OCI-LY1 (cell line): Measurements from ENCODE around the gene CC2D2A.

Experiments used
- H2AFZ ChIP-seq: fragments of 200-600 bp; sonication (generic), shearing (Covaris generic); 2 replicates; pipeline ENCODE4 v1.6.0; 2014; ENCODE audit warnings: antibody characterized with exemption, mild to moderate bottlenecking, low read length
- H3F3A ChIP-seq: fragments of 200-600 bp; sonication (generic), shearing (Covaris generic); 2 replicates; pipeline ENCODE4 v1.6.0; 2014; ENCODE audit warnings: mild to moderate bottlenecking, antibody characterized with exemption, low read length, moderate library complexity; ENCODE audit not compliant: insufficient read depth
- H3K27ac ChIP-seq: fragments of 200-600 bp; sonication (generic); 2 replicates; pipeline ENCODE4 v1.5.1; 2014; ENCODE audit warnings: low read length, mixed run types, mild to moderate bottlenecking, low read depth; ENCODE audit not compliant: poor library complexity, severe bottlenecking
- H3K27me3 ChIP-seq: fragments of 200-600 bp; sonication (generic); 2 replicates; pipeline ENCODE4 v1.6.0; 2014; ENCODE audit warnings: antibody characterized with exemption, mild to moderate bottlenecking, low read length, moderate library complexity; ENCODE audit not compliant: insufficient read depth
- H3K36me3 ChIP-seq: fragments of 200-600 bp; sonication (generic); 2 replicates; pipeline ENCODE4 v1.6.1; 2014; ENCODE audit warnings: mild to moderate bottlenecking, antibody characterized with exemption, low read length, moderate library complexity, mixed read lengths; ENCODE audit not compliant: insufficient read depth
- H3K4me1 ChIP-seq: fragments of 200-600 bp; sonication (generic); 2 replicates; pipeline ENCODE4 v1.5.1; 2014; ENCODE audit warnings: mild to moderate bottlenecking, low read length, moderate library complexity; ENCODE audit not compliant: insufficient read depth, severe bottlenecking
- H3K4me2 ChIP-seq: fragments of 200-600 bp; sonication (generic), shearing (Covaris generic); 2 replicates; pipeline ENCODE4 v1.6.1; 2014; ENCODE audit warnings: low read length
- H3K4me3 ChIP-seq: fragments of 200-600 bp; sonication (generic); 2 replicates; pipeline ENCODE4 v1.5.1; 2014; ENCODE audit warnings: low read length, low read depth, mild to moderate bottlenecking, mixed read lengths; ENCODE audit not compliant: poor library complexity, severe bottlenecking
- H3K79me2 ChIP-seq: fragments of 200-600 bp; shearing (Covaris generic); 2 replicates; pipeline ENCODE4 v1.6.1; 2016; ENCODE audit warnings: mixed run types, low read length, mixed read lengths; ENCODE audit not compliant: insufficient read depth
- H3K9ac ChIP-seq: fragments of 200-600 bp; sonication (generic), shearing (Covaris generic); 2 replicates; pipeline ENCODE4 v1.6.1; 2014; ENCODE audit warnings: mild to moderate bottlenecking, low read length, mixed read lengths
- H3K9me2 ChIP-seq: fragments of 200-600 bp; sonication (generic), shearing (Covaris generic); 2 replicates; pipeline ENCODE4 v1.6.1; 2014; ENCODE audit warnings: low read depth, mild to moderate bottlenecking, low read length, mixed read lengths
- H3K9me3 ChIP-seq: fragments of 200-600 bp; shearing (Covaris generic); 2 replicates; pipeline ENCODE4 v1.6.1; 2014; ENCODE audit warnings: low read length, mixed read lengths
- H4K20me1 ChIP-seq: fragments of 200-600 bp; sonication (generic), shearing (Covaris generic); 2 replicates; pipeline ENCODE4 v1.6.0; 2016; ENCODE audit warnings: mild to moderate bottlenecking, low read length; ENCODE audit not compliant: insufficient read depth
- EZH2 ChIP-seq: fragments of 200-600 bp; sonication (generic), shearing (Covaris generic); IDR thresholded peaks from 2 replicates; pipeline ENCODE4 v1.8.0; 2017; ENCODE audit warnings: borderline replicate concordance, mixed run types, mild to moderate bottlenecking, antibody characterized with exemption, low read length, moderate library complexity, mixed read lengths
- TF ChIP-seq, protein P1 (sequence below): fragments of 200-600 bp; sonication (generic), shearing (Covaris generic); IDR thresholded peaks from 2 replicates; pipeline ENCODE4 v1.5.1; 2017; ENCODE audit warnings: mild to moderate bottlenecking, antibody characterized with exemption, low read length, moderate library complexity, mixed read lengths

The CC2D2A gene

DNA sequence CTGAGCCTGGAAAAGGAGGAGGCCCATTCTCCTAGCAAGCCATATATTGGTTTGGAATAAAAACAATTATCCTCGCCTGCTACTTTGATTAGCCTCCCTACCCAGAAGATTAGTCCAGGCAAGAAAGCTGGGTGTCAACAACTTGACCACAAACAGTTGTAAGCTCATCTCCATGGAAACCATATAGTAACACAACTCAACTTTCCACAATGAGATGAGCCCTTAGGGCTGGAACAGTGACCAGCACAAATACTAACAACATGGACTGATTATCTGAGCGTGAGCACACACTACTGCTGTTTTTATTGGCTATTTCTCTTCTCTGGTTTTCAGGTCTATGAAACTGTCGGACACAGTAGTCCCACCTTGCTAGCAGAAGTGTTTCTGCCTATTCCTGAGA is 80.8 kb downstream of the CC2D2A start:
- H3K4me1 ChIP-seq = no peaks in the 10 kb centered on the region
- H3F3A ChIP-seq = no peaks in the 10 kb centered on the region
- no peaks in the 10 kb centered on the region for H3K9me3 ChIP-seq
- no peak overlapping the region for H3K4me3 ChIP-seq
- no peaks in the 10 kb centered on the region for H3K79me2 ChIP-seq
- no peaks in the 10 kb centered on the region for H3K9me2 ChIP-seq
- H3K36me3 ChIP-seq = no peaks in the 10 kb centered on the region
- no peaks in the 10 kb centered on the region for H4K20me1 ChIP-seq
- no peak overlapping the region for H2AFZ ChIP-seq
- no peak overlapping the region for H3K27ac ChIP-seq
- H3K27me3 ChIP-seq = no peaks in the 10 kb centered on the region
- TF ChIP-seq, protein P1, sequence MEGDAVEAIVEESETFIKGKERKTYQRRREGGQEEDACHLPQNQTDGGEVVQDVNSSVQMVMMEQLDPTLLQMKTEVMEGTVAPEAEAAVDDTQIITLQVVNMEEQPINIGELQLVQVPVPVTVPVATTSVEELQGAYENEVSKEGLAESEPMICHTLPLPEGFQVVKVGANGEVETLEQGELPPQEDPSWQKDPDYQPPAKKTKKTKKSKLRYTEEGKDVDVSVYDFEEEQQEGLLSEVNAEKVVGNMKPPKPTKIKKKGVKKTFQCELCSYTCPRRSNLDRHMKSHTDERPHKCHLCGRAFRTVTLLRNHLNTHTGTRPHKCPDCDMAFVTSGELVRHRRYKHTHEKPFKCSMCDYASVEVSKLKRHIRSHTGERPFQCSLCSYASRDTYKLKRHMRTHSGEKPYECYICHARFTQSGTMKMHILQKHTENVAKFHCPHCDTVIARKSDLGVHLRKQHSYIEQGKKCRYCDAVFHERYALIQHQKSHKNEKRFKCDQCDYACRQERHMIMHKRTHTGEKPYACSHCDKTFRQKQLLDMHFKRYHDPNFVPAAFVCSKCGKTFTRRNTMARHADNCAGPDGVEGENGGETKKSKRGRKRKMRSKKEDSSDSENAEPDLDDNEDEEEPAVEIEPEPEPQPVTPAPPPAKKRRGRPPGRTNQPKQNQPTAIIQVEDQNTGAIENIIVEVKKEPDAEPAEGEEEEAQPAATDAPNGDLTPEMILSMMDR = no peak
- TF ChIP-seq EZH2 = no peak
- no peak overlapping the region for H3K9ac ChIP-seq
- H3K4me2 ChIP-seq = no peak overlapping the region

DNA sequence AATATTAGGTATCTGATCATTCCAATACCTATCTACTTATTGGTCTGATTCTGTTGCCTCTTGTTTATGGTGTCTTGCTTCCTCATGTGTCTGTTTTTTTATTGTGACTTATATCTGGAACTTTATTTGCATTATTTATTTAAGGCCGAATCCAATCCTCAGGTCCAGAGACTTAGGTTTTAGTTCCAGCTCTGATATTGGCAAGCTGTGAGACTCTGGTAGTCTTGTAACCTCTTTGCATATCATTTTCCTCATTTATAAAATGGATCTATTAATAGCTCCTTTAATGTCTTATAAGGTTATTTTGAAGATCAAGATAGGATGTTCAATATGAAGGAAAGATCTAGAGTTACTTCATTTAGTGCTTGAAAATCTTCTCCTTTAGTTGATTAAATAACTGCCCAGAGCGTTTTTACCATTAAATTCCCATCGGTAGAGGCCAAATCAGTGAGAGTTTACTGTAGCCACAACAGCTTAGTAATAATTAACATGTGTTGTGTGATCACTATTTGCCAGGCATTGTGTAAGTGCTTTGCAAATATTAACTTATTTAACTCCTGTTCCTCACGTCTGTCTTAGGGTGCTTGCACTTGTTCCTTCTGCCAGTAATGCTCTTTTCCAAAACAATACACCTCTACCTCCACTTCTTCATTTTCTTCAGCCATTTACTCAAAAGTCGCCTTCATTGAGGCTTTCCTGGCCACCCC is 82.2 kb downstream of the CC2D2A start:
- Histone ChIP-seq H3K4me1 (no peaks in the 10 kb centered on the region), H3K27ac (no peak overlapping the region), H3K9ac (no peak overlapping the region), H3K79me2 (no peaks in the 10 kb centered on the region), H3K4me3 (no peak overlapping the region), H2AFZ (no peak overlapping the region), H3K36me3 (no peaks in the 10 kb centered on the region), H3K9me3 (no peaks in the 10 kb centered on the region), H3K27me3 (no peaks in the 10 kb centered on the region), H3F3A (no peaks in the 10 kb centered on the region), H3K4me2 (no peak overlapping the region), H4K20me1 (no peaks in the 10 kb centered on the region), H3K9me2 (no peaks in the 10 kb centered on the region)
- TF ChIP-seq EZH2 = no peak
- TF ChIP-seq, protein P1 = no peak

DNA sequence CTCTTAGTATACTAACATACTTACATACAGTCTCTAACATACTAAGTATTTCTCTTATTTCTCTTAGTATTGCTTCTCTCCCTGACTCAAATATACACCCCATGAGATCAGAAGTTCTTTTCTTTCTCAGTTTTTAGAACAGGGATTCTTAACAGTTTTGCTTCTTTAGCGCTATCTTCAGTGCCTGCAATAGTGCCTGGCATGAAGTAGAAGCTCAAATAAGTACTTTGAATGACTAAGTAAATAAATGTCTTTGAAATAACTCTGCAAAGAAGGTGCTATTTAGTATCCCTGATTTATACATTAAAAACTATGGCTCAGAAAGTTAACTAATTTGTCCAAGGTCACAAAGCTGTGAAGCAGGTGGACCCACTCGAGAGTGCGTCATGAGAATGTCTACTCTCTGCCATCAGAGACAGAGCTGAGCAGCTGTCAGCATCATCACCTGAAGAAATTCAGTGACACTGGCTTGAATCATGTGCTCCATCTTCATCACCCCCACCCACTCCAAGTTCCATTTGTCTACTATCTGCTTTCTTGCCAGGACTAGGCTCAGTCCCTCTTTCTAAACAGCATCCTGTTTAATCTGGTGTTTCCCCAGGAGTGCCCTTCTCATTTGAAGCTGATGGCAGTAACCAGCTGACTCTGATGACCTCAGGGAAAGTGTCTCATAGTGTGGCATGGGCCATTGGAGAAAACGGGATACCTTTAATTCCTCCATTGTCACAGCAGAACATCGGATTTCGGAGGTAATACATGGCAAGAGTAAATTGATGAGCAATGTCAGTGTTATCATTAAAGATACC is 83.1 kb downstream of the CC2D2A start:
- Histone ChIP-seq H3K9me2 (no peaks in the 10 kb centered on the region), H3K4me1 (no peaks in the 10 kb centered on the region)

More for the DNA sequence above, 83.1 kb downstream of the CC2D2A start:
- Histone ChIP-seq H3K36me3 (no peaks in the 10 kb centered on the region), H3K9ac (no peak overlapping the region), H3K27ac (no peak overlapping the region), H3K9me3 (no peaks in the 10 kb centered on the region), H3K27me3 (no peaks in the 10 kb centered on the region), H3K4me3 (no peak overlapping the region), H4K20me1 (no peaks in the 10 kb centered on the region), H3K79me2 (no peaks in the 10 kb centered on the region), H3F3A (no peaks in the 10 kb centered on the region), H3K4me2 (no peak overlapping the region), H2AFZ (no peak overlapping the region)
- TF ChIP-seq EZH2 = no peak
- TF ChIP-seq, protein P1 = no peak
